ENCODE measurements around the gene HOXB4. TPM values are rescaled to one million over a fixed set of nuclear protein-coding genes. Genes with fewer than 3 reads are reported as not detected.
A peak's percentile ranks its signal among the peaks of the same experiment; 100 is the strongest.

The HOXB4 gene
- total RNA-seq, 2 experiments from 2014 or later, result 0.16 to 0.17 TPM

DNA sequence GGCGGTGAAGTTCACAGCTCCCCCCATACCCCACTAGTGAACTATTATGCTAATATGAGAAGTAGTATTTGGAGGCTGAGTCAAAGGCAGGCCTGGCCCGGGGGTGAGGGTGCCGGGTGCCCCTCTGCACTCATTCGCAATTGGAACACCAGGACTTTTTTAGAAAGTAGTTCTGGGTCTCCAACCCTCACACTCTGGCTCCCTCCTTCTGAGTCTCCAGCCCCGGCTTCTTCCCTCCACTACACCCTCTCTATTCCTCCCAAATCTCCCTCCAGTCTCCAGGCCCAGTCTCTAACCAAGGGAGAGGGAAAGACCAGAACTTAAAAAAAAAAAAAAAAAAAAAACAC, 21.9 kb downstream of the HOXB4 start:
- H3K27me3 Mint-ChIP-seq, result peaks cover 74% of the 10 kb centered on the region
- H3K36me3 ChIP-seq (ENCODE audit: insufficient read depth, low read length), result peaks cover 2% of the 10 kb centered on the region
- H3K4me1 ChIP-seq (ENCODE audit: insufficient read depth, low read length), result peaks cover 11% of the 10 kb centered on the region
- DNase-seq, result no peak
- no peak for ATAC-seq (ENCODE audit: poor library complexity)
- intact Hi-C loops (cut with DNase I, micrococcal nuclease), result no loop called here
- H3K27me3 ChIP-seq (ENCODE audit: control insufficient read depth in 1 of 2, insufficient read depth in 2 of 2, low read length in 2 of 2), result peaks cover 0 to 6% of the 10 kb centered on the region in 2 experiments
- no peak overlapping the region for H3K27ac ChIP-seq (ENCODE audit: low read depth in 1 of 2, low read length in 2 of 2)
- no peaks in the 10 kb centered on the region for H3K9me3 ChIP-seq (ENCODE audit: control insufficient read depth in 1 of 2, insufficient read depth in 1 of 2, low read length in 2 of 2)
- ChIA-PET POLR2A (no interaction called here), CTCF (no interaction called here)
- TF ChIP-seq, protein P1, sequence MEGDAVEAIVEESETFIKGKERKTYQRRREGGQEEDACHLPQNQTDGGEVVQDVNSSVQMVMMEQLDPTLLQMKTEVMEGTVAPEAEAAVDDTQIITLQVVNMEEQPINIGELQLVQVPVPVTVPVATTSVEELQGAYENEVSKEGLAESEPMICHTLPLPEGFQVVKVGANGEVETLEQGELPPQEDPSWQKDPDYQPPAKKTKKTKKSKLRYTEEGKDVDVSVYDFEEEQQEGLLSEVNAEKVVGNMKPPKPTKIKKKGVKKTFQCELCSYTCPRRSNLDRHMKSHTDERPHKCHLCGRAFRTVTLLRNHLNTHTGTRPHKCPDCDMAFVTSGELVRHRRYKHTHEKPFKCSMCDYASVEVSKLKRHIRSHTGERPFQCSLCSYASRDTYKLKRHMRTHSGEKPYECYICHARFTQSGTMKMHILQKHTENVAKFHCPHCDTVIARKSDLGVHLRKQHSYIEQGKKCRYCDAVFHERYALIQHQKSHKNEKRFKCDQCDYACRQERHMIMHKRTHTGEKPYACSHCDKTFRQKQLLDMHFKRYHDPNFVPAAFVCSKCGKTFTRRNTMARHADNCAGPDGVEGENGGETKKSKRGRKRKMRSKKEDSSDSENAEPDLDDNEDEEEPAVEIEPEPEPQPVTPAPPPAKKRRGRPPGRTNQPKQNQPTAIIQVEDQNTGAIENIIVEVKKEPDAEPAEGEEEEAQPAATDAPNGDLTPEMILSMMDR (IDR thresholded peaks at IDR 0.05), result no peak
- no peaks in the 10 kb centered on the region for H3K9me3 Mint-ChIP-seq
- peaks cover 5% of the 10 kb centered on the region for H3K4me1 Mint-ChIP-seq (ENCODE audit: low read depth)
- H3K4me3 ChIP-seq (ENCODE audit: low read length), result no peak overlapping the region
- no peak overlapping the region for H3K27ac Mint-ChIP-seq
- peak overlapping the region; percentile 31 for H3K4me3 Mint-ChIP-seq
- H3K36me3 Mint-ChIP-seq (ENCODE audit: low read depth), result no peaks in the 10 kb centered on the region

GRCh38 chr17:48555258-48556228, 22.6 kb downstream of the HOXB4 start:
- Mint-ChIP-seq H3K4me1 (ENCODE audit: low read depth) (peaks cover 5% of the 10 kb centered on the region), H3K27ac (no peak overlapping the region), H3K36me3 (ENCODE audit: low read depth) (no peaks in the 10 kb centered on the region), H3K9me3 (no peaks in the 10 kb centered on the region), H3K4me3 (peak overlapping the region; percentile 84), H3K27me3 (peaks cover 73% of the 10 kb centered on the region)
- ATAC-seq (ENCODE audit: poor library complexity), result peak; percentile 44
- DNase-seq, result peak in 3 of 14 experiments; percentile 28 to 50 (median 50)
- H3K36me3 ChIP-seq (ENCODE audit: insufficient read depth, low read length), result peaks cover 2% of the 10 kb centered on the region
- ChIA-PET POLR2A (interaction anchor here (1.3 kb wide), 1 partner anchor 8 kb away, joined by 7 read pairs; no protein-coding TSS in a partner anchor), CTCF (interaction anchor here (0.9 kb wide), 1 partner anchor 63 kb away, joined by 3 read pairs; no protein-coding TSS in a partner anchor)
- no peaks in the 10 kb centered on the region for H3K9me3 ChIP-seq (ENCODE audit: control insufficient read depth in 1 of 2, insufficient read depth in 1 of 2, low read length in 2 of 2)
- H3K4me3 ChIP-seq (ENCODE audit: low read length), result peak overlapping the region; percentile 48
- no peak overlapping the region for H3K27ac ChIP-seq (ENCODE audit: low read depth in 1 of 2, low read length in 2 of 2)
- intact Hi-C loops (cut with DNase I, micrococcal nuclease), result no loop called here
- TF ChIP-seq, protein P1 (IDR thresholded peaks at IDR 0.05), result no peak
- peaks cover 0 to 6% of the 10 kb centered on the region in 2 experiments for H3K27me3 ChIP-seq (ENCODE audit: control insufficient read depth in 1 of 2, insufficient read depth in 2 of 2, low read length in 2 of 2)
- peaks cover 10% of the 10 kb centered on the region for H3K4me1 ChIP-seq (ENCODE audit: insufficient read depth, low read length)

DNA sequence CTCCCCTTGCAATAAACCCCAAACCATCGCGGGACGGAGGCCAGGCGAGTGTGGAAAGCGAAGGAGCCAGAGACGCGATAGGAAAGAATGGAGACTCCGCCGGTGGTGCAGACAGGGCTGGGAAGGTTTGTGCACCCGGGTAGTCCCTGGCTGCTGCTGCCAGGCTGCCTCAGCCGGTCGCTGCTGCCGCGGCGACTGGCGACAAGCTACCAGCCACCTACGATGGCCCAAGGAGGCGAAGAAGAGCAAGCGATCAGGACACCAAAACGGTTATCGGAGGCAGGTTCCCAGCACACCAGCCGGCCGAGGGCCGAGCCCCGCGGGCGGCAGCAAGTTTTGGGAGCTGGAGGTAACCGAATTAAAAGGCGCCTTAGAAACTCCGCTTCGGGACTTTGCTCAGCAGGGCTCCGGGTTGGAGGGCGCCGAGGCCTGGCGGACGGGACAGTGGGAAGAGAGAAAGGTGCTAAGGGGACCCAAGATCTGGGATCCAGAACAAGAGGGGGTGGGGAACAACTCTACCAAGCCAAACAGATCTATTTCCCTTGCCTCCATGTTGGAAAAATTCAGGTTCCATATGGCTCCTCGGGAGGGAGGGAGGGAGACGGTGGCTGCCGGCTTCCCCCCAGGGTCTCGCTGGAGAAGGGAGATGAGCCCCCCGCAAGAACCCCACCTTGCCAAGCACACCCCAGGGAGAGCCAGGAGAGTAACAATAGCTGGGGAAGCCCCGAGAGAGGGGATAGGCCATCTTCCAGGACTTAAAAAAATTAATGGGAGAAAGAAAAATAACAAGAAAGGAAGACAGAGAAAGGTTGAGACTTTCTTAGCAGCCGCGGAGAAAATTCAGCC, 23.5 kb downstream of the HOXB4 start:
- peaks cover 5% of the 10 kb centered on the region for H3K4me1 Mint-ChIP-seq (ENCODE audit: low read depth)
- H3K27me3 ChIP-seq (ENCODE audit: control insufficient read depth in 1 of 2, insufficient read depth in 2 of 2, low read length in 2 of 2), result peaks cover 0 to 6% of the 10 kb centered on the region in 2 experiments
- no peaks in the 10 kb centered on the region for H3K9me3 ChIP-seq (ENCODE audit: control insufficient read depth in 1 of 2, insufficient read depth in 1 of 2, low read length in 2 of 2)
- H3K4me3 ChIP-seq (ENCODE audit: low read length), result no peak overlapping the region
- intact Hi-C loops (cut with DNase I, micrococcal nuclease), result no loop called here
- H3K4me3 Mint-ChIP-seq, result peak overlapping the region; percentile 26
- ChIA-PET CTCF (interaction anchor here (0.9 kb wide), 1 partner anchor 62 kb away, joined by 3 read pairs; no protein-coding TSS in a partner anchor), POLR2A (interaction anchor here (1.3 kb wide), 1 partner anchor 7 kb away, joined by 7 read pairs; no protein-coding TSS in a partner anchor)
- no peak overlapping the region for H3K27ac Mint-ChIP-seq
- ATAC-seq (ENCODE audit: poor library complexity) (no peak), DNase-seq (no peak)
- TF ChIP-seq, protein P1 (IDR thresholded peaks at IDR 0.05), result no peak
- no peaks in the 10 kb centered on the region for H3K36me3 Mint-ChIP-seq (ENCODE audit: low read depth)
- H3K4me1 ChIP-seq (ENCODE audit: insufficient read depth, low read length), result peaks cover 10% of the 10 kb centered on the region
- no peaks in the 10 kb centered on the region for H3K9me3 Mint-ChIP-seq
- peaks cover 69% of the 10 kb centered on the region for H3K27me3 Mint-ChIP-seq
- H3K27ac ChIP-seq (ENCODE audit: low read depth in 1 of 2, low read length in 2 of 2), result no peak overlapping the region
- H3K36me3 ChIP-seq (ENCODE audit: insufficient read depth, low read length), result peaks cover 2% of the 10 kb centered on the region
